Caco-2 (cell line): Measurements from ENCODE around the gene HDAC10. TPM values are rescaled to one million over a fixed set of nuclear protein-coding genes. Genes with fewer than 3 reads are reported as not detected.
A peak's percentile ranks its signal among the peaks of the same experiment; 100 is the strongest.

Source experiments
- BruUV-seq: library from RNA; stranded (reverse); fragments of 400-500 nt; replicated peaks from 2 replicates; lab custom pipeline; 2021; lab: Mats Ljungman, UMichigan
- CTCF ChIA-PET: fragments of 300-600 bp; sonication (Branson Sonifier 250); formaldehyde crosslinking; loops from one replicate; lab custom pipeline; 2022; ENCODE audit warnings: antibody characterized with exemption; lab: Charles Lee
- POLR2A ChIA-PET: fragments of 300-600 bp; sonication (Branson Sonifier 250); formaldehyde crosslinking; loops from one replicate; lab custom pipeline; 2022; ENCODE audit warnings: antibody characterized with exemption; lab: Charles Lee
- DNase-seq, 2 experiments: peaks; one replicate each; pipeline versions ENCODE4 v3.0.0 to v3.0.0-alpha.2; 2020 to 2022
- H3K27me3 ChIP-seq: replicated peaks from 2 replicates; pipeline ENCODE4 v1.6.0; 2011; ENCODE audit warnings: low read length; ENCODE audit not compliant: control insufficient read depth, insufficient read depth
- H3K36me3 ChIP-seq: 2 replicates; pipeline ENCODE4 v1.5.1; 2011; ENCODE audit warnings: low read length; ENCODE audit not compliant: control insufficient read depth, insufficient read depth
- H3K4me1 ChIP-seq: fragments of 250-450 bp; sonication (Bioruptor Pico); 2 replicates; pipeline ENCODE4 v1.5.1; 2020; ENCODE audit warnings: mild to moderate bottlenecking
- H3K4me3 ChIP-seq: 2 replicates; pipeline ENCODE4 v1.5.1; 2011; ENCODE audit warnings: low read depth, mild to moderate bottlenecking, control low read depth, low read length
- H3K9me3 ChIP-seq: fragments of 250-450 bp; sonication (Bioruptor Pico); 2 replicates; pipeline ENCODE4 v1.5.1; 2020; ENCODE audit warnings: mild to moderate bottlenecking, moderate library complexity
- H3K27ac Mint-ChIP-seq: one replicate; pipeline ENCODE4 v1.8.0; 2022; ENCODE audit warnings: mixed read lengths; ENCODE audit not compliant: unreplicated experiment
- H3K27me3 Mint-ChIP-seq: one replicate; pipeline ENCODE4 v1.8.0; 2022; ENCODE audit warnings: mixed read lengths; ENCODE audit not compliant: insufficient read depth, unreplicated experiment
- H3K36me3 Mint-ChIP-seq: one replicate; pipeline ENCODE4 v1.8.0; 2022; ENCODE audit warnings: mild to moderate bottlenecking, mixed read lengths; ENCODE audit not compliant: insufficient read depth, unreplicated experiment
- H3K4me1 Mint-ChIP-seq: one replicate; pipeline ENCODE4 v1.8.0; 2022; ENCODE audit warnings: low read depth, mixed read lengths; ENCODE audit not compliant: unreplicated experiment
- H3K4me3 Mint-ChIP-seq: one replicate; pipeline ENCODE4 v1.8.0; 2022; ENCODE audit warnings: mild to moderate bottlenecking, moderate library complexity, mixed read lengths; ENCODE audit not compliant: unreplicated experiment
- H3K9me3 Mint-ChIP-seq: one replicate; pipeline ENCODE4 v1.8.0; 2022; ENCODE audit warnings: mixed read lengths; ENCODE audit not compliant: unreplicated experiment
- CTCF ChIP-seq, 2 experiments: fragments of 200-600 bp in 1 of 2; IDR thresholded peaks; 1 replicate in 1 of 2; 2 replicates in 1 of 2; pipeline versions ENCODE4 v1.5.1 to v1.8.0; 2011 to 2022; ENCODE audit warnings: antibody characterized with exemption in 1 of 2, control low read depth in 1 of 2, inconsistent platforms in 1 of 2, low read depth in 1 of 2, low read length in 1 of 2, mild to moderate bottlenecking in 1 of 2, moderate library complexity in 1 of 2; ENCODE audit not compliant: insufficient read depth in 1 of 2, severe bottlenecking in 1 of 2, unreplicated experiment in 1 of 2
- intact Hi-C: fragments of 100-400 bp; cut with micrococcal nuclease; formaldehyde crosslinking; loops from one replicate; pipeline ENCODE4 v1.10.0; 2022; ENCODE audit not compliant: unreplicated experiment
- total RNA-seq: library from RNA; stranded (reverse); gene quantifications from 2 replicates; pipeline ENCODE4 v1.2.3, GENCODE V29; 2022

The HDAC10 gene
- total RNA-seq, 1 experiment from 2014 or later: 63.5 TPM

- H3K27me3 Mint-ChIP-seq: no peaks in the 10 kb centered on the region
- H3K4me1 ChIP-seq: peaks cover 18% of the 10 kb centered on the region
- BruUV-seq: no TSS peak
- H3K4me3 Mint-ChIP-seq: peak overlapping the region; percentile 76
- H3K9me3 Mint-ChIP-seq: no peaks in the 10 kb centered on the region
- no peaks in the 10 kb centered on the region for H3K27me3 ChIP-seq
- H3K4me1 Mint-ChIP-seq: no peaks in the 10 kb centered on the region
- peaks cover 38% of the 10 kb centered on the region for H3K36me3 Mint-ChIP-seq
- no peaks in the 10 kb centered on the region for H3K9me3 ChIP-seq
- intact Hi-C loops: no loop called here
- CTCF ChIA-PET: interaction anchor here (0.5 to 2.0 kb wide), 10 partner anchors 9 to 274 kb away, joined by 3 to 10 read pairs (median 4); partner anchors contain the start of genes ADM2 and SCO2
- H3K27ac Mint-ChIP-seq: no peak overlapping the region
- H3K4me3 ChIP-seq: peak overlapping the region; percentile 99
- peaks cover 6% of the 10 kb centered on the region; the same call in 1 of the 2 replicates for H3K36me3 ChIP-seq
- DNase-seq: no peak
- no peak for TF ChIP-seq CTCF (IDR thresholded peaks at IDR 0.05; ENCODE audit: insufficient read depth in 1 of 2, low read depth in 1 of 2, low read length in 1 of 2, severe bottlenecking in 1 of 2, unreplicated experiment in 1 of 2)
- POLR2A ChIA-PET: interaction anchor here (0.5 to 1.4 kb wide), 9 partner anchors 10 to 256 kb away, joined by 3 to 9 read pairs (median 4); partner anchors contain the start of genes DENND6B, LMF2 and MAPK12
Measured at GRCh38 chr22:50251477-50252081, 514 bp upstream of the HDAC10 start.

DNA sequence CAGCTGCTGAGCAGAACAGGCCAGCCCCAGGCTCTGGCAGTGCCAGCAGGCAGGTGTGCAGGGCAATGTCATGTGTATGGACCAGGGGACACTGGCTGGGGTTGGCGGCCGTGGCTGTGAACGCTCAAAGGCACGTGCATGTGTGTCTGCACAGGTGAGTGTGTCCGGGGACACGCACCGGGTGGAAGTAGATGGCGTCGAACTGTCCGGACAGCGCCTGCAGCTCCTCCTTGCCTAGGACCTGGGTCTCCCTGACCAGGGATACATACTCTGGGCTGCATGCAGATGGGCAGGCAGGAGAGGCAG lies 863 bp downstream of the HDAC10 start:
- BruUV-seq: no TSS peak
- Mint-ChIP-seq H3K36me3 (peaks cover 43% of the 10 kb centered on the region), H3K4me3 (peak overlapping the region; percentile 76), H3K27me3 (no peaks in the 10 kb centered on the region), H3K27ac (peak overlapping the region; percentile 32), H3K4me1 (no peaks in the 10 kb centered on the region), H3K9me3 (no peaks in the 10 kb centered on the region)
- no peak for DNase-seq
- no peaks in the 10 kb centered on the region for H3K27me3 ChIP-seq
- TF ChIP-seq CTCF (IDR thresholded peaks at IDR 0.05; ENCODE audit: insufficient read depth in 1 of 2, low read depth in 1 of 2, low read length in 1 of 2, severe bottlenecking in 1 of 2, unreplicated experiment in 1 of 2): no peak
- H3K9me3 ChIP-seq: no peaks in the 10 kb centered on the region
- intact Hi-C loops: no loop called here
- CTCF ChIA-PET: interaction anchor here (1.4 to 1.6 kb wide), 3 partner anchors 15 to 276 kb away, joined by 3 to 5 read pairs (median 3); partner anchors contain the start of gene SCO2
- H3K36me3 ChIP-seq: peaks cover 9% of the 10 kb centered on the region; the same call in 1 of the 2 replicates
- H3K4me1 ChIP-seq: peaks cover 26% of the 10 kb centered on the region
- peak overlapping the region; percentile 99 for H3K4me3 ChIP-seq
- POLR2A ChIA-PET: interaction anchor here (0.6 to 1.4 kb wide), 2 partner anchors 11 to 43 kb away, joined by 3 to 4 read pairs; partner anchors contain the start of gene MAPK12

- intact Hi-C loops: no loop called here
- no TSS peak for BruUV-seq
- no peaks in the 10 kb centered on the region for H3K27me3 ChIP-seq
- peak overlapping the region; percentile 99 for H3K4me3 ChIP-seq
- no peak overlapping the region for H3K27ac Mint-ChIP-seq
- peaks cover 9% of the 10 kb centered on the region; the same call in 1 of the 2 replicates for H3K36me3 ChIP-seq
- no peak for TF ChIP-seq CTCF (IDR thresholded peaks at IDR 0.05; ENCODE audit: insufficient read depth in 1 of 2, low read depth in 1 of 2, low read length in 1 of 2, severe bottlenecking in 1 of 2, unreplicated experiment in 1 of 2)
- H3K9me3 ChIP-seq: no peaks in the 10 kb centered on the region
- ChIA-PET CTCF (interaction anchor here (1.4 kb wide), 1 partner anchor 276 kb away, joined by 3 read pairs; the partner anchor contains the start of gene SCO2), POLR2A (no interaction called here)
- no peaks in the 10 kb centered on the region for H3K9me3 Mint-ChIP-seq
- H3K4me1 ChIP-seq: peaks cover 26% of the 10 kb centered on the region
- H3K4me3 Mint-ChIP-seq: peak overlapping the region; percentile 76
- H3K4me1 Mint-ChIP-seq: no peaks in the 10 kb centered on the region
- H3K36me3 Mint-ChIP-seq: peaks cover 49% of the 10 kb centered on the region
- no peaks in the 10 kb centered on the region for H3K27me3 Mint-ChIP-seq
- no peak for DNase-seq
Measured at GRCh38 chr22:50249341-50250248, 1.5 kb downstream of the HDAC10 start.
